Measurements from ENCODE around the gene TCHP.

Gene TCHP

DNA sequence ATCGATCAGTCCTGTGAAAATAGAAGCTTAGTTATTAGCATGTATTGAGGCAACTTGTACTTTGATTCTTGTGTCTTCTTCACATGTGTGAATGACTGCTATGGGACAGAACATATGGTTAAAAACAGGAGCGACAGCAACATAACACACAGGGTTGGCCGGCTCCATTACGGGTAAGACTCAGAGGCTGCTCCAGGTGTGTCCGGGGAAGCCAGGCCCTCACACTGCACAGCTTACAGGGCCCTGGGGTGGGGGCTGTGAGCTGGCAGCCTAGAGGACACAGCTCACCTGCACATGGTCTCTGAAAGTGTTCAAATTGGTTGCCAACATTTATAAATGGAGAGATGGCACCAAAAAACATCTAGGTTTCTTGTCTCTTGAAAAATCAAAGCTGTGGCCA is 31.1 kb downstream of the TCHP start:
- no peaks in the 10 kb centered on the region for H3K9me3 ChIP-seq (ENCODE audit: control insufficient read depth in 1 of 2, low read length in 2 of 2)
- no peak overlapping the region for H3K4me3 ChIP-seq (ENCODE audit: low read depth in 1 of 2, low read length in 2 of 2)
- H3K27ac ChIP-seq (ENCODE audit: low read depth, low read length): no peak overlapping the region
- H3K9ac ChIP-seq (ENCODE audit: low read depth in 1 of 2, low read length in 2 of 2): no peak overlapping the region
- no peaks in the 10 kb centered on the region for H3K4me1 ChIP-seq (ENCODE audit: control insufficient read depth in 1 of 2, insufficient read depth in 2 of 2, low read length in 2 of 2)
- H3K36me3 ChIP-seq (ENCODE audit: control insufficient read depth in 1 of 2, insufficient read depth in 2 of 2, low read length in 2 of 2): peaks cover 37 to 45% of the 10 kb centered on the region in 2 donors
- H3K27me3 ChIP-seq (ENCODE audit: control insufficient read depth in 1 of 2, insufficient read depth in 2 of 2, low read length in 2 of 2): no peaks in the 10 kb centered on the region

DNA sequence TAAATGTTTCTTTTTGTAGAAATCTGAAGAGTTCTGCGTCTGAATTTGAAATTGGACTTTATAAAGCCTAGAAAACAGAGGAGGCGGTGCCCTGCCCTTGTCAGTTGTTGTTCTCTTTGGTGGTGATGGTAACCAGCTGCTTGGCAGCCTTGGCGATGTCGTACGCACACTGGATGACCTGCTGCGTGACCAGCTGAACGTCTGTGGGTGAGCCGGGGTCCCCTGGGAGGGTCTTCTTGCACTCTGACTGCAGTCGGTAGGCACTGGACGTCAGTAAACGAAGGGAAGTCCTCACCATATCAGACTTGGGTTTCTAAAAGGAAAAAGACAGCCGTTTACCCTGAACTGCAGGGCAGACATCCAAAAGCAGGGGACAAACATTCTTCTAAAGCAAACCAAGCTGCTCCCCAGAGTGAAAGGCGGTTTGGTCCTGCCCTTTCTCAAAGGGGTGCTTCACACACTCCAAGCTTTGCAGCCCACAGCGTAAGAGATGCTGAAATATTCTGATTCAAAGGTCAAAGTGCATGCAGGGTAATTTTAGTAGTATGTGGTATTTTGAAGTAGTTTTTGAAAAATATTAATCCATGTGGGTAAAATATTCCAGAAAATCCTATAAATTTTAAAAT is 32.9 kb downstream of the TCHP start:
- H3K4me3 ChIP-seq (ENCODE audit: low read depth in 1 of 2, low read length in 2 of 2): no peak overlapping the region
- H3K9me3 ChIP-seq (ENCODE audit: control insufficient read depth in 1 of 2, low read length in 2 of 2): no peaks in the 10 kb centered on the region
- H3K9ac ChIP-seq (ENCODE audit: low read depth in 1 of 2, low read length in 2 of 2): no peak overlapping the region
- no peak overlapping the region for H3K27ac ChIP-seq (ENCODE audit: low read depth, low read length)
- H3K27me3 ChIP-seq (ENCODE audit: control insufficient read depth in 1 of 2, insufficient read depth in 2 of 2, low read length in 2 of 2): no peaks in the 10 kb centered on the region
- H3K36me3 ChIP-seq (ENCODE audit: control insufficient read depth in 1 of 2, insufficient read depth in 2 of 2, low read length in 2 of 2): peaks cover 41 to 59% of the 10 kb centered on the region in 2 donors
- no peaks in the 10 kb centered on the region for H3K4me1 ChIP-seq (ENCODE audit: control insufficient read depth in 1 of 2, insufficient read depth in 2 of 2, low read length in 2 of 2)

DNA sequence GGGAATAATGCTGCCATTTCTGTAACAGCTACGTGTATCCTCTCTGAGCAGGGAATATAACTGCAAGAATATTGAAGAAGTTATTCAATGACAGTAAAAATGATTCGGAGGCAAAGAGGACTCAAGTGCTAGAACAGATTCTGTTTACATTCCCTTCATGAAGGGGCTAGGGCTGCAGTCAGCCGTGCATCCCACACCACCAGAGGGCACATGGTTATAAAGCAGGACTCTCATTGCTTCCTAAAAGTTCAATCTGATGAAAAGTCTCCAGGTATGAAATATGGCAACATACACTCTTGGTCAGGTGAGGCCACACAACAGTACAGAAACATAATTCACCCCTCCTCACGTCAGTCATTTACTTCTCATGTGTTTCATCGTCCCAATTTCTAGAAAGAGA is 34.0 kb downstream of the TCHP start:
- H3K9ac ChIP-seq (ENCODE audit: low read depth in 1 of 2, low read length in 2 of 2): no peak overlapping the region
- peaks cover 47 to 69% of the 10 kb centered on the region in 2 donors for H3K36me3 ChIP-seq (ENCODE audit: control insufficient read depth in 1 of 2, insufficient read depth in 2 of 2, low read length in 2 of 2)
- H3K27ac ChIP-seq (ENCODE audit: low read depth, low read length): no peak overlapping the region
- H3K9me3 ChIP-seq (ENCODE audit: control insufficient read depth in 1 of 2, low read length in 2 of 2): no peaks in the 10 kb centered on the region
- H3K4me3 ChIP-seq (ENCODE audit: low read depth in 1 of 2, low read length in 2 of 2): no peak overlapping the region
- no peaks in the 10 kb centered on the region for H3K4me1 ChIP-seq (ENCODE audit: control insufficient read depth in 1 of 2, insufficient read depth in 2 of 2, low read length in 2 of 2)
- H3K27me3 ChIP-seq (ENCODE audit: control insufficient read depth in 1 of 2, insufficient read depth in 2 of 2, low read length in 2 of 2): no peaks in the 10 kb centered on the region

DNA sequence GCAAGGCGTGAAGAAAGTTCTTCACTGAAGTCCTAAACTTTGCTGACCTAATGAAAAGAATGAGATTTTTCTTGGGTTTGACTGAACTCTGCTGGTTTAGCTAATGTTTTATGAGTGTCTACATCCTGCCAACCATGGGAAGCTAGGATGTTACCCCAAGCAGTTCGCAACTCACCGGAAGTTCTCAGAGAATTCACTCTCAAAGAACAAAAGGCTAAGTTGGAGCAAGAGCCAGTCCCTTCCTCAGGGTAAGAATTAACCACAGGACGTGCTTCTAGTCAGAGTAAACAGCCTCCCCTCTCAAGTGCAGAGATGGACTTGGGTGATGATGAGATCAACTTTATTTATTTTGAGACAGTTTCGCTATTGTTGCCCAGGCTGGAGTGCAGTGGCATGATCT is 37.3 kb downstream of the TCHP start:
- H3K27ac ChIP-seq (ENCODE audit: low read depth, low read length): no peak overlapping the region
- peaks cover 33 to 47% of the 10 kb centered on the region in 2 donors for H3K36me3 ChIP-seq (ENCODE audit: control insufficient read depth in 1 of 2, insufficient read depth in 2 of 2, low read length in 2 of 2)
- H3K27me3 ChIP-seq (ENCODE audit: control insufficient read depth in 1 of 2, insufficient read depth in 2 of 2, low read length in 2 of 2): no peaks in the 10 kb centered on the region
- no peaks in the 10 kb centered on the region for H3K9me3 ChIP-seq (ENCODE audit: control insufficient read depth in 1 of 2, low read length in 2 of 2)
- H3K9ac ChIP-seq (ENCODE audit: low read depth in 1 of 2, low read length in 2 of 2): no peak overlapping the region
- peaks cover 5 to 7% of the 10 kb centered on the region in 2 donors for H3K4me1 ChIP-seq (ENCODE audit: control insufficient read depth in 1 of 2, insufficient read depth in 2 of 2, low read length in 2 of 2)
- H3K4me3 ChIP-seq (ENCODE audit: low read depth in 1 of 2, low read length in 2 of 2): no peak overlapping the region

GRCh38 chr12:109938947-109939346 is 38.9 kb downstream of the TCHP start:
- no peak overlapping the region for H3K4me3 ChIP-seq (ENCODE audit: low read depth in 1 of 2, low read length in 2 of 2)
- H3K4me1 ChIP-seq (ENCODE audit: control insufficient read depth in 1 of 2, insufficient read depth in 2 of 2, low read length in 2 of 2): peaks cover 5 to 7% of the 10 kb centered on the region in 2 donors
- H3K36me3 ChIP-seq (ENCODE audit: control insufficient read depth in 1 of 2, insufficient read depth in 2 of 2, low read length in 2 of 2): peaks cover 25 to 42% of the 10 kb centered on the region in 2 donors
- H3K9me3 ChIP-seq (ENCODE audit: control insufficient read depth in 1 of 2, low read length in 2 of 2): no peaks in the 10 kb centered on the region
- no peaks in the 10 kb centered on the region for H3K27me3 ChIP-seq (ENCODE audit: control insufficient read depth in 1 of 2, insufficient read depth in 2 of 2, low read length in 2 of 2)
- no peak overlapping the region for H3K27ac ChIP-seq (ENCODE audit: low read depth, low read length)
- no peak overlapping the region for H3K9ac ChIP-seq (ENCODE audit: low read depth in 1 of 2, low read length in 2 of 2)

- Histone ChIP-seq H3K27me3 (ENCODE audit: control insufficient read depth in 1 of 2, insufficient read depth in 2 of 2, low read length in 2 of 2) (no peaks in the 10 kb centered on the region), H3K4me3 (ENCODE audit: low read depth in 1 of 2, low read length in 2 of 2) (no peak overlapping the region), H3K27ac (ENCODE audit: low read depth, low read length) (no peak overlapping the region), H3K9ac (ENCODE audit: low read depth in 1 of 2, low read length in 2 of 2) (no peak overlapping the region), H3K4me1 (ENCODE audit: control insufficient read depth in 1 of 2, insufficient read depth in 2 of 2, low read length in 2 of 2) (peaks cover 5 to 7% of the 10 kb centered on the region in 2 donors), H3K36me3 (ENCODE audit: control insufficient read depth in 1 of 2, insufficient read depth in 2 of 2, low read length in 2 of 2) (peaks cover 25 to 40% of the 10 kb centered on the region in 2 donors), H3K9me3 (ENCODE audit: control insufficient read depth in 1 of 2, low read length in 2 of 2) (no peaks in the 10 kb centered on the region)
Observed at GRCh38 chr12:109939504-109939903, 39.4 kb downstream of the TCHP start.

DNA sequence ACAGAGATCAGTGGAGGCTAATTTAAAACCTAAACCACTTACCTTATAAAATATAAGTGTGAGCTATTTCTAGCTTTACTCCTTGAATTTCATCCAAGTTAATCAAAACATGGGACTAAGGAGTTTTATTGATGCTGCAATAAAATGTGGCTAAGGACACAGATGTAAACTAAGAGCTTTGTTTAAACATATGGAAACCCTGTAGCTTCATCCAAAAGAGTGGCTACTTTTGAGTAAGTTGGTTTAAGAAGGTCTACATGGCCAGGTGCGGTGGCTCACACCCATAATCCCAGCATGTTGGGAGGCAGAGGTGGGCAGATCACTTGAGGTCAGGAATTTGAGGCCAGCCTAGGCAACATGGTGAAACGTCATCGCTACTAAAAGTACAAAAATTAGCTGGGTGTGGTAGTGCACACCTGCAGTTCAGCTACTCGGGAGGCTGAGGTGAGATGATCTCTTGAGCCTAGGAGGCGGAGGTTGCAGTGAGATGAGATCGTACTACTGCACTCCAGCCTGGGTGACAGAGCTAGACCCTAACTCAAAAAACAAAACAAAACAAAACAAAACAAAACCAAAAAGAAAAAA is 40.4 kb downstream of the TCHP start:
- peaks cover 21 to 47% of the 10 kb centered on the region in 2 donors for H3K36me3 ChIP-seq (ENCODE audit: control insufficient read depth in 1 of 2, insufficient read depth in 2 of 2, low read length in 2 of 2)
- peaks cover 5 to 7% of the 10 kb centered on the region in 2 donors for H3K4me1 ChIP-seq (ENCODE audit: control insufficient read depth in 1 of 2, insufficient read depth in 2 of 2, low read length in 2 of 2)
- H3K27me3 ChIP-seq (ENCODE audit: control insufficient read depth in 1 of 2, insufficient read depth in 2 of 2, low read length in 2 of 2): no peaks in the 10 kb centered on the region
- no peak overlapping the region for H3K9ac ChIP-seq (ENCODE audit: low read depth in 1 of 2, low read length in 2 of 2)
- H3K27ac ChIP-seq (ENCODE audit: low read depth, low read length): no peak overlapping the region
- no peaks in the 10 kb centered on the region for H3K9me3 ChIP-seq (ENCODE audit: control insufficient read depth in 1 of 2, low read length in 2 of 2)
- H3K4me3 ChIP-seq (ENCODE audit: low read depth in 1 of 2, low read length in 2 of 2): no peak overlapping the region

- H3K36me3 ChIP-seq (ENCODE audit: control insufficient read depth in 1 of 2, insufficient read depth in 2 of 2, low read length in 2 of 2): peaks cover 15 to 33% of the 10 kb centered on the region in 2 donors
Observed at GRCh38 chr12:109943811-109944210, 43.7 kb downstream of the TCHP start.

GRCh38 chr12:109944561-109945359 is 44.7 kb downstream of the TCHP start:
- Histone ChIP-seq H3K27me3 (ENCODE audit: control insufficient read depth in 1 of 2, insufficient read depth in 2 of 2, low read length in 2 of 2) (no peaks in the 10 kb centered on the region), H3K36me3 (ENCODE audit: control insufficient read depth in 1 of 2, insufficient read depth in 2 of 2, low read length in 2 of 2) (peaks cover 10 to 32% of the 10 kb centered on the region in 2 donors), H3K27ac (ENCODE audit: low read depth, low read length) (no peak overlapping the region), H3K4me3 (ENCODE audit: low read depth in 1 of 2, low read length in 2 of 2) (no peak overlapping the region), H3K4me1 (ENCODE audit: control insufficient read depth in 1 of 2, insufficient read depth in 2 of 2, low read length in 2 of 2) (peaks cover 21 to 35% of the 10 kb centered on the region in 2 donors), H3K9ac (ENCODE audit: low read depth in 1 of 2, low read length in 2 of 2) (no peak overlapping the region), H3K9me3 (ENCODE audit: control insufficient read depth in 1 of 2, low read length in 2 of 2) (no peaks in the 10 kb centered on the region)

More at GRCh38 chr12:109943811-109944210, 43.7 kb downstream of the TCHP start:
- Histone ChIP-seq H3K27me3 (ENCODE audit: control insufficient read depth in 1 of 2, insufficient read depth in 2 of 2, low read length in 2 of 2) (no peaks in the 10 kb centered on the region), H3K9ac (ENCODE audit: low read depth in 1 of 2, low read length in 2 of 2) (no peak overlapping the region), H3K27ac (ENCODE audit: low read depth, low read length) (no peak overlapping the region), H3K4me3 (ENCODE audit: low read depth in 1 of 2, low read length in 2 of 2) (no peak overlapping the region), H3K4me1 (ENCODE audit: control insufficient read depth in 1 of 2, insufficient read depth in 2 of 2, low read length in 2 of 2) (peaks cover 17 to 25% of the 10 kb centered on the region in 2 donors), H3K9me3 (ENCODE audit: control insufficient read depth in 1 of 2, low read length in 2 of 2) (no peaks in the 10 kb centered on the region)

GRCh38 chr12:109946505-109946904 is 46.4 kb downstream of the TCHP start:
- H3K4me1 ChIP-seq (ENCODE audit: control insufficient read depth in 1 of 2, insufficient read depth in 2 of 2, low read length in 2 of 2): peaks cover 15 to 35% of the 10 kb centered on the region in 2 donors
- no peak overlapping the region for H3K9ac ChIP-seq (ENCODE audit: low read depth in 1 of 2, low read length in 2 of 2)
- no peaks in the 10 kb centered on the region for H3K27me3 ChIP-seq (ENCODE audit: control insufficient read depth in 1 of 2, insufficient read depth in 2 of 2, low read length in 2 of 2)
- H3K9me3 ChIP-seq (ENCODE audit: control insufficient read depth in 1 of 2, low read length in 2 of 2): no peaks in the 10 kb centered on the region
- H3K36me3 ChIP-seq (ENCODE audit: control insufficient read depth in 1 of 2, insufficient read depth in 2 of 2, low read length in 2 of 2): peaks cover 21 to 50% of the 10 kb centered on the region in 2 donors
- H3K27ac ChIP-seq (ENCODE audit: low read depth, low read length): no peak overlapping the region
- H3K4me3 ChIP-seq (ENCODE audit: low read depth in 1 of 2, low read length in 2 of 2): no peak overlapping the region

All from duodenal mucosa (tissue), 2 donors.